ENCODE results near the gene HBZ.

The HBZ gene

DNA sequence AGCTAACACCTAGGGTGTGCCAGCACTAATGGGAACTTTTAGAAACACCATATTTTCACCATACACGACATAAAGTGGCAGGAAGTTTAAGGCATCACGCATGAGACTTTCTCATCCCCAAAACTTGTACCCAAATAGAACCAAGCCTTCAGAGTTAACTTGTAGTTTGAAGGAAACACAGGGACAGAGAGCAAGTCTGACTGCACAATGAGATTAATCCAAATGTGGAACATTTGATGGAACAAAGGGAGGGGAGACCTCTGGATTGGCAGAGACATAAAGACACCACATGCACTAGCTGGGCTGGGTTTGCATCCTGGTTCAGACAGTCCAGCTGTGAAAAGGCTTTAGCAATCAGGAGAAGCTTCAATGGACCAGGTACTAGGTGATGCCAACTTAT lies 38.1 kb upstream of the HBZ start:
- Histone ChIP-seq H3K36me3 (ENCODE audit: control insufficient read depth in 4 of 4, insufficient read depth in 4 of 4, low read length in 3 of 4) (peaks cover 2 to 39% (median 24%) of the 10 kb centered on the region in 4 experiments), H3K27ac (ENCODE audit: insufficient read depth in 1 of 2, low read depth in 1 of 2, low read length in 2 of 2, poor library complexity in 1 of 2, severe bottlenecking in 2 of 2) (peak overlapping the region in 1 of 2 experiments; percentile 62), H3K4me3 (ENCODE audit: control insufficient read depth in 1 of 7, extremely low read depth in 1 of 7, insufficient read depth in 4 of 7, low read depth in 2 of 7, low read length in 6 of 7) (no peak overlapping the region), H3K27me3 (replicated peaks in 2 of 5; ENCODE audit: control insufficient read depth in 4 of 5, insufficient read depth in 5 of 5, low read length in 4 of 5) (no peaks in the 10 kb centered on the region), H3K9me3 (ENCODE audit: control extremely low read depth in 1 of 5, control insufficient read depth in 4 of 5, insufficient read depth in 2 of 5, low read depth in 1 of 5, low read length in 4 of 5) (no peaks in the 10 kb centered on the region), H3K4me1 (ENCODE audit: control extremely low read depth in 1 of 4, control insufficient read depth in 4 of 4, insufficient read depth in 4 of 4, low read length in 3 of 4) (peaks cover 0 to 16% (median 12%) of the 10 kb centered on the region in 4 experiments)
- POLR2A ChIA-PET, result interaction anchor here (0.6 kb wide), 1 partner anchor 80 kb away, joined by 3 read pairs; no protein-coding TSS in a partner anchor
- 80% methylated on average over 1 of the region's 2 CpGs for WGBS (ENCODE audit: insufficient coverage)
- no peak for DNase-seq
- CTCF ChIA-PET, result interaction anchor here (1.2 kb wide), 1 partner anchor 42 kb away, joined by 3 read pairs; no protein-coding TSS in a partner anchor

DNA sequence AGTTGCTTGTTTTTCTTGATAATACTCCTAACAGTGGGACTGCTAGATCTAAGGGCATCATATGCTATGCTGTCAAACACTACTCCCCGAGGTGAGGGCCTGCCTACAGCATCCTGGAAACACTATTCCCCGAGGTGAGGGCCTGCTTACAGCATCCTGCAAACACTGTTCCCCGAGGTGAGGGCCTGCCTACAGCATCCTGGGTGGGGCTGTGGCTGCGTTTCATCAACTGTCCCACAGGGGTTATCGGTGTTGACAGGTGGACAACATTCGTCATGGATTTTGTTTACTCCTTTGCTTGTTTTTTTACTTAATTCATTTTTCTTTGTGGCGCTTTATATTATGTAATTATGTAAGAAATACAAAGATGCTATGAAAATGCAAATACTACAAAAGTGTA lies 36.4 kb upstream of the HBZ start:
- Histone ChIP-seq H3K9me3 (ENCODE audit: control extremely low read depth in 1 of 5, control insufficient read depth in 4 of 5, insufficient read depth in 2 of 5, low read depth in 1 of 5, low read length in 4 of 5) (no peaks in the 10 kb centered on the region), H3K4me1 (ENCODE audit: control extremely low read depth in 1 of 4, control insufficient read depth in 4 of 4, insufficient read depth in 4 of 4, low read length in 3 of 4) (peaks cover 0 to 19% (median 13%) of the 10 kb centered on the region in 4 experiments), H3K27ac (ENCODE audit: insufficient read depth in 1 of 2, low read depth in 1 of 2, low read length in 2 of 2, poor library complexity in 1 of 2, severe bottlenecking in 2 of 2) (no peak overlapping the region), H3K27me3 (replicated peaks in 2 of 5; ENCODE audit: control insufficient read depth in 4 of 5, insufficient read depth in 5 of 5, low read length in 4 of 5) (no peaks in the 10 kb centered on the region), H3K4me3 (ENCODE audit: control insufficient read depth in 1 of 7, extremely low read depth in 1 of 7, insufficient read depth in 4 of 7, low read depth in 2 of 7, low read length in 6 of 7) (no peak overlapping the region), H3K36me3 (ENCODE audit: control insufficient read depth in 4 of 4, insufficient read depth in 4 of 4, low read length in 3 of 4) (peaks cover 1 to 39% (median 16%) of the 10 kb centered on the region in 4 experiments)
- WGBS (ENCODE audit: insufficient coverage), result 76% methylated on average over 4 of the region's 7 CpGs
- no peak for DNase-seq
- CTCF ChIA-PET, result interaction anchor here (0.7 to 5.5 kb wide), 7 partner anchors 10 to 66 kb away, joined by 3 to 59 read pairs (median 16); partner anchors contain the start of gene HBQ1
- POLR2A ChIA-PET, result no interaction called here

DNA sequence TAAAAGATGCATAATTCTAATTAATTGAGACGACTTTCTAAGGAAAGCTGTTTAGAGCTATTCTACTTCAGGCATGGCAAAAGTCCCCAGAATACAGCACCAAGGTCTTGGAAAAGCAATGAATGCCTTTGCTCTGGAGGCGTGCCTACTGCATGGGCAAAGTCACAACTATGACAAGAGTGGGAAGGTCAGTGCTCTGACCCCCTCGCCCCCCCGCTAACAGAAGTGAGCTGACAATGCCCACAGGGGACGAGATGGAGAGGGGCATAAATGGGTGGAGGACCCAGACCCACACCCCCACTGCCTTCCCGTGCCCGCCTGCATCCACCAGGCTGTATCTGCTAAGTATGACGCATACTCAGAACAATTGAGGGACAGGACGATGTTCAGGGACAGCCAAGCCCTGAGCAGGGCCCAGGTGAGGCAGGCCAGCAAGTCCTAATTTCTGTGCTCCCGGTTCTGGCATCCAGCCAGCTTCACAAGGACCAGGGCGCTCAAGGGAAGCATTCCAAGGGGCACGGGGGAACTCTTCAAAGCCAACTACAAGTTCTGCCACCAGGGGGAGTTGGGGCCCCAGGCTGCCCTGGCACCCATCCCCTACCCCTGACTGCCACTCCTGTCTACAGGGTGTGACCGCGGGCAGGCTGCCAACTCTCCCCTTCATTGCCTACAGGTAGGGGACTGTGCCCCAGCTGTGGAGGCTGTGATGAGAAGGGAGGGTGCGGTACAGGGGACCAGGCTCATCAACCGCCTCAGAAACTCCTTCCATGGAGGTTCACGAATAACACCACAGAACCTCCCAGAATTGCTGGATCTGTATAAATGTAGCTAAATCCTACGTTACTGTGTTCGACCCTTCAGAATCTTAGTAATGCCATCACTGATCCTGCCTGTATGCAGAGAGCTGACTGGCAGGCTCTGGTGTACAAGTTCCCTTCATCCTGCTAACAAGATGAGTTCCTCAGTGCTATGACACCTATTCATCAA lies 34.8 kb upstream of the HBZ start:
- Histone ChIP-seq H3K27ac (ENCODE audit: insufficient read depth in 1 of 2, low read depth in 1 of 2, low read length in 2 of 2, poor library complexity in 1 of 2, severe bottlenecking in 2 of 2) (no peak overlapping the region), H3K36me3 (ENCODE audit: control insufficient read depth in 4 of 4, insufficient read depth in 4 of 4, low read length in 3 of 4) (peaks cover 2 to 32% (median 12%) of the 10 kb centered on the region in 4 experiments), H3K9me3 (ENCODE audit: control extremely low read depth in 1 of 5, control insufficient read depth in 4 of 5, insufficient read depth in 2 of 5, low read depth in 1 of 5, low read length in 4 of 5) (no peaks in the 10 kb centered on the region), H3K4me1 (ENCODE audit: control extremely low read depth in 1 of 4, control insufficient read depth in 4 of 4, insufficient read depth in 4 of 4, low read length in 3 of 4) (peaks cover 0 to 16% (median 12%) of the 10 kb centered on the region in 4 experiments), H3K27me3 (replicated peaks in 2 of 5; ENCODE audit: control insufficient read depth in 4 of 5, insufficient read depth in 5 of 5, low read length in 4 of 5) (no peaks in the 10 kb centered on the region), H3K4me3 (ENCODE audit: control insufficient read depth in 1 of 7, extremely low read depth in 1 of 7, insufficient read depth in 4 of 7, low read depth in 2 of 7, low read length in 6 of 7) (no peak overlapping the region)
- CTCF ChIA-PET, result interaction anchor here (0.6 to 5.5 kb wide), 21 partner anchors 11 to 247 kb away, joined by 3 to 59 read pairs (median 5); partner anchors contain the start of gene HBQ1
- WGBS (ENCODE audit: insufficient coverage), result 69% methylated on average over 16 of the region's 19 CpGs
- POLR2A ChIA-PET, result interaction anchor here (0.6 kb wide), 1 partner anchor 28 kb away, joined by 3 read pairs; no protein-coding TSS in a partner anchor
- peak; percentile 72 to 77 (median 73) for DNase-seq

DNA sequence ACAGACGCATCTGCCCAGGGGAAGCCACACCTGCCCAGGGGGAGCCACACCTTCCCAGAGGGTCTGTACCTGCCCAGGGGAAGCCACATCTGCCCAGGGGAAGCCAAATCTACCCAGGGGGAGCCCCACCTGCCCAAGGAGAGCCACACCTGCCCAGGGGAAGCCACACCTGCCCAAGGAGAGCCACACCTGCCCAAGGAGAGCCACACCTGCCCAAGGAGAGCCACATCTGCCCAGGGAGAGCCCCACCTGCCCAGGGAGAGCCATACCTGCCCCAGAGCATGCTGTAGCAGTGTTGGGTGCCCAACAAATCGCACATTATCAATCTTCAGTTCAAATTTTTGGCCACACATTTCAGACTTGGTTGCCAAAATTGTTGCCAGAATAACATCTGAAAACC lies 33.6 kb upstream of the HBZ start:
- CTCF ChIA-PET, result interaction anchor here (1.2 to 5.5 kb wide), 11 partner anchors 10 to 121 kb away, joined by 3 to 59 read pairs (median 6); partner anchors contain the start of gene HBQ1
- no CpG with 5 or more reads among the region's 2 CpGs for WGBS (ENCODE audit: insufficient coverage)
- Histone ChIP-seq H3K36me3 (ENCODE audit: control insufficient read depth in 4 of 4, insufficient read depth in 4 of 4, low read length in 3 of 4) (peaks cover 2 to 37% (median 16%) of the 10 kb centered on the region in 4 experiments), H3K27me3 (replicated peaks in 2 of 5; ENCODE audit: control insufficient read depth in 4 of 5, insufficient read depth in 5 of 5, low read length in 4 of 5) (no peaks in the 10 kb centered on the region), H3K4me3 (ENCODE audit: control insufficient read depth in 1 of 7, extremely low read depth in 1 of 7, insufficient read depth in 4 of 7, low read depth in 2 of 7, low read length in 6 of 7) (no peak overlapping the region), H3K4me1 (ENCODE audit: control extremely low read depth in 1 of 4, control insufficient read depth in 4 of 4, insufficient read depth in 4 of 4, low read length in 3 of 4) (peaks cover 0 to 4% (median 1%) of the 10 kb centered on the region in 4 experiments), H3K9me3 (ENCODE audit: control extremely low read depth in 1 of 5, control insufficient read depth in 4 of 5, insufficient read depth in 2 of 5, low read depth in 1 of 5, low read length in 4 of 5) (no peaks in the 10 kb centered on the region), H3K27ac (ENCODE audit: insufficient read depth in 1 of 2, low read depth in 1 of 2, low read length in 2 of 2, poor library complexity in 1 of 2, severe bottlenecking in 2 of 2) (no peak overlapping the region)
- POLR2A ChIA-PET, result no interaction called here
- DNase-seq, result no peak

DNA sequence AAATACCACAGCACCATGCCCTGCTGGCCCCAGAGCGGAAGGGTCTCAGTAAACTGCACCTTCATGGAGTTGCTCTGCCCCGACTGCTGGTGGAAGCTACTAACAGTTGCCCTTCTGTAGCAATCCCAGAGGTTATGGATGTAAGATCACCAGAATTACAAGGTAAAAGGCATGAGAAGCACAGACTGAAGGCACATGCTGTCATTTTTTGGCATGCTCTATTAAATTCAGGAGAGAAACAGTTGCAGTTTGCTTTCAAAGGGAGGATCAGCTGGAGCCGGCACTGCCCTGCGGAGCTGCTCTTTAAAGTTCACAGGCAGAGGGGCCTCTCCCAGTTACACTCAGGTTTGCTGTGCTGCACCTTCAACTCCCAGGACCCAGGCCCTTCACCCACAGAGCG lies 33.1 kb upstream of the HBZ start:
- no peak for DNase-seq
- H3K4me3 ChIP-seq (ENCODE audit: control insufficient read depth in 1 of 7, extremely low read depth in 1 of 7, insufficient read depth in 4 of 7, low read depth in 2 of 7, low read length in 6 of 7), result no peak overlapping the region
- WGBS (ENCODE audit: insufficient coverage), result 97% methylated on average over 4 of the region's 5 CpGs
- H3K36me3 ChIP-seq (ENCODE audit: control insufficient read depth in 4 of 4, insufficient read depth in 4 of 4, low read length in 3 of 4), result peaks cover 2 to 33% (median 15%) of the 10 kb centered on the region in 4 experiments
- H3K27me3 ChIP-seq (replicated peaks in 2 of 5; ENCODE audit: control insufficient read depth in 4 of 5, insufficient read depth in 5 of 5, low read length in 4 of 5), result no peaks in the 10 kb centered on the region
- peaks cover 0 to 4% (median 0%) of the 10 kb centered on the region in 4 experiments for H3K4me1 ChIP-seq (ENCODE audit: control extremely low read depth in 1 of 4, control insufficient read depth in 4 of 4, insufficient read depth in 4 of 4, low read length in 3 of 4)
- CTCF ChIA-PET, result interaction anchor here (1.3 to 5.5 kb wide), 6 partner anchors 9 to 63 kb away, joined by 3 to 59 read pairs (median 32); partner anchors contain the start of gene HBQ1
- peak overlapping the region in 1 of 2 experiments; percentile 37 for H3K27ac ChIP-seq (ENCODE audit: insufficient read depth in 1 of 2, low read depth in 1 of 2, low read length in 2 of 2, poor library complexity in 1 of 2, severe bottlenecking in 2 of 2)
- no peaks in the 10 kb centered on the region for H3K9me3 ChIP-seq (ENCODE audit: control extremely low read depth in 1 of 5, control insufficient read depth in 4 of 5, insufficient read depth in 2 of 5, low read depth in 1 of 5, low read length in 4 of 5)
- POLR2A ChIA-PET, result no interaction called here

DNA sequence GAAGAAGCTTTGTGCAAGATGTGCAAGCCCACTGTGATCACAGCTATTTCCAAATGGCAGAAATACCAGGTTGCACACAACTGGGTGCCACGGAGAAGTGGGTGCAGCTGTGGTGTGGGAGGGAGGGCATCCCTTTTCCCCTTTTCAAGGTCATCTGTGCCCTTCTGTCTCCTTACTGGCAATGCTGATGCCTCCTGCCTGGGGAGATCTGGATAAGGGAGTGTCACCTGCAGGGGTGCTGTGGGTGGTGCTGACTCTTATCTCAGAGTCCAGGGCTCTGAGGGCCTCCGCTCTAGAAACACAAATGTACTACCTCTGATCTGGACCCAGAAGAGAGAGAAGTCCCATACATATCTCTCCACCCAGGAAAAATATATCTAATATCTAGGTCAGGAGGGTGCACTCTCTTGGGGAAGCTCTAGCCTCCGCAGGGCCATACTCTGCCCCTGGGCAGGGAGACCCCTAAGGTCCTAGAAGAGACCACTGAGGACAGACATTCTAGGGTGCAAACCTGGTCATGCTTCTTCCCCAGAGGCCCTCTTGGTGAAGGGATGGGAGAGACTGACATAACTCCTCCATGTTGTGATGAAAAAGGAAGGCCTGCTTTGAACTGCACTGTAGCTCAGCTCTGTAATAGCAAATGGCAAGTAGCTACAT lies 32.5 kb upstream of the HBZ start:
- Histone ChIP-seq H3K9me3 (ENCODE audit: control extremely low read depth in 1 of 5, control insufficient read depth in 4 of 5, insufficient read depth in 2 of 5, low read depth in 1 of 5, low read length in 4 of 5) (no peaks in the 10 kb centered on the region), H3K36me3 (ENCODE audit: control insufficient read depth in 4 of 4, insufficient read depth in 4 of 4, low read length in 3 of 4) (peaks cover 0 to 33% (median 15%) of the 10 kb centered on the region in 4 experiments), H3K27me3 (replicated peaks in 2 of 5; ENCODE audit: control insufficient read depth in 4 of 5, insufficient read depth in 5 of 5, low read length in 4 of 5) (no peaks in the 10 kb centered on the region), H3K4me3 (ENCODE audit: control insufficient read depth in 1 of 7, extremely low read depth in 1 of 7, insufficient read depth in 4 of 7, low read depth in 2 of 7, low read length in 6 of 7) (no peak overlapping the region), H3K27ac (ENCODE audit: insufficient read depth in 1 of 2, low read depth in 1 of 2, low read length in 2 of 2, poor library complexity in 1 of 2, severe bottlenecking in 2 of 2) (peak overlapping the region in 1 of 2 experiments; percentile 31), H3K4me1 (ENCODE audit: control extremely low read depth in 1 of 4, control insufficient read depth in 4 of 4, insufficient read depth in 4 of 4, low read length in 3 of 4) (peaks cover 0 to 4% (median 0%) of the 10 kb centered on the region in 4 experiments)
- 84% methylated on average over 2 of the region's 3 CpGs for WGBS (ENCODE audit: insufficient coverage)
- ChIA-PET POLR2A (no interaction called here), CTCF (interaction anchor here (1.3 to 5.5 kb wide), 6 partner anchors 9 to 62 kb away, joined by 3 to 59 read pairs (median 32); partner anchors contain the start of gene HBQ1)
- DNase-seq, result no peak
